IgD-negative memory B cell (primary cell): ENCODE measurements around the gene PARL. TPM values are rescaled to one million over a fixed set of nuclear protein-coding genes. Genes with fewer than 3 reads are reported as not detected.

Experiments used
- H3K27ac Mint-ChIP-seq, 3 donors: one replicate each; pipeline ENCODE4 v1.8.0; 2020 to 2022; ENCODE audit warnings: mild to moderate bottlenecking in 3 of 3, mixed read lengths in 3 of 3, moderate library complexity in 1 of 3
- H3K27me3 Mint-ChIP-seq: one replicate; pipeline ENCODE4 v1.8.0; 2021; ENCODE audit warnings: mixed read lengths
- H3K36me3 Mint-ChIP-seq: one replicate; pipeline ENCODE4 v1.8.0; 2020; ENCODE audit warnings: mild to moderate bottlenecking, mixed read lengths
- H3K4me1 Mint-ChIP-seq, 3 donors: one replicate each; pipeline ENCODE4 v1.8.0; 2020 to 2022; ENCODE audit warnings: mixed read lengths in 3 of 3, mild to moderate bottlenecking in 1 of 3
- H3K4me3 Mint-ChIP-seq, 4 donors: one replicate each; pipeline ENCODE4 v1.8.0; 2020 to 2022; ENCODE audit warnings: mild to moderate bottlenecking in 4 of 4, mixed read lengths in 4 of 4, moderate library complexity in 3 of 4
- H3K9me3 Mint-ChIP-seq, 3 donors: one replicate each; pipeline ENCODE4 v1.8.0; 2020 to 2021; ENCODE audit warnings: mixed read lengths in 3 of 3, mild to moderate bottlenecking in 1 of 3
- polyA plus RNA-seq: library from polyadenylated mRNA; unstranded; fragments of 300-500 nt; fragmentation: Illumina TruSeq; gene quantifications from one replicate; pipeline ENCODE4 v1.2.3, GENCODE V29; 2021

Gene PARL
- polyA plus RNA-seq = 95.3 TPM

GRCh38 chr3:183884427-183885296 lies at the start of gene PARL:
Gene PARL (minus strand): TSS chr3:183884880. CDS start chr3:183884846, 34 bp downstream.
- peaks cover 3% of the 10 kb centered on the region for H3K36me3 Mint-ChIP-seq
- H3K4me3 Mint-ChIP-seq = peak within 1 kb of the TSS; percentile 80 to 96 (median 95)
- H3K27ac Mint-ChIP-seq = peak within 1 kb of the TSS; percentile 4 to 93 (median 91)
- H3K4me1 Mint-ChIP-seq = peaks cover 22 to 30% (median 28%) of the 10 kb centered on the region in 3 donors
- peaks cover 6% of the 10 kb centered on the region for H3K27me3 Mint-ChIP-seq
- no peaks in the 10 kb centered on the region for H3K9me3 Mint-ChIP-seq

- no peak overlapping the region for H3K27ac Mint-ChIP-seq
- no peak overlapping the region for H3K4me3 Mint-ChIP-seq
Observed at GRCh38 chr3:183933160-183933559, 48.5 kb upstream of the PARL start.

GRCh38 chr3:183931881-183932280 lies 47.2 kb upstream of the PARL start:
- no peaks in the 10 kb centered on the region for H3K4me1 Mint-ChIP-seq
- H3K9me3 Mint-ChIP-seq = no peaks in the 10 kb centered on the region
- no peak overlapping the region for H3K27ac Mint-ChIP-seq
- H3K27me3 Mint-ChIP-seq = no peaks in the 10 kb centered on the region
- peaks cover 20% of the 10 kb centered on the region for H3K36me3 Mint-ChIP-seq
- H3K4me3 Mint-ChIP-seq = no peak overlapping the region

More at GRCh38 chr3:183933160-183933559, 48.5 kb upstream of the PARL start:
- peaks cover 16% of the 10 kb centered on the region for H3K36me3 Mint-ChIP-seq
- no peaks in the 10 kb centered on the region for H3K27me3 Mint-ChIP-seq
- peaks cover 0 to 1% (median 0%) of the 10 kb centered on the region in 3 donors for H3K4me1 Mint-ChIP-seq
- H3K9me3 Mint-ChIP-seq = no peaks in the 10 kb centered on the region

DNA sequence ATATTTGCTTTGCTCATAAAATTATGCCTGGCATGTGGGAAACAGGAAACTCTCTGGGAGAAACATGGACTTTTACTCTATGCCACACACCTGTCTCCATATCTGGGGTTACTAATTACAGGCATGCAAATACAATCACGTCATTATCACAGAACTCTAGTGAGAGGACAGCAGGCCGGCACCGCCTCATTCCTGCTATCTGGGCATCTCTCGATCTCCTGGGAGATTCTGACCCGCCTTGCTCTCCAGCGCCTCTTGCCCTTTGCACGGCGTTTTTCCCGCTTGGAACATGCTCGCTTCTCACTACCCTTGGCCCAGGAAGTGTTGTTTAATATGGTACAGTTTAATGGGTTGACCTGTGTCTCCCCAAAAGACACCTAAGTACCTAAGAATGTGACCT lies 45.4 kb upstream of the PARL start:
- Mint-ChIP-seq H3K27ac (no peak overlapping the region), H3K36me3 (peaks cover 19% of the 10 kb centered on the region), H3K27me3 (no peaks in the 10 kb centered on the region), H3K4me1 (no peaks in the 10 kb centered on the region), H3K9me3 (no peaks in the 10 kb centered on the region), H3K4me3 (no peak overlapping the region)

DNA sequence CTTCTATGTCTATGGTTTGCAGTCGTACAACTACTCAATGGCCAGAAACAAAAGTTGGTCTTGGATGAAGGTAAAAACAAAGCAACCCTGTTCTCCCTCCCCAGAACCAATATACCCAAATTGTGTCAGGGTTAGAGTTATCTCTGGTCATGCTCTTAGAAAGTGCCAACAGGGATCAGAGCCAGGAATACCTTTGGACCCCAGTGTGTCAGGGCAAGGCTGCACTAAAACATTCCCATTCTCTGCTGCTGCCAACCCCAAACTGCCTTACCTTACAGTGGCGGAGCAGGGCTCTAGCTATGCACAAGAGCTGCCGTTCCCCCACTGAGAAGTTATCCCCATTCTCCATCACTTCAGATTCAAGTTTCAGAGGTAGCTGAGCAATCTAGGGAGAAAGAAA lies 42.4 kb upstream of the PARL start:
- Mint-ChIP-seq H3K27ac (no peak overlapping the region), H3K36me3 (peaks cover 14% of the 10 kb centered on the region), H3K4me1 (no peaks in the 10 kb centered on the region), H3K9me3 (no peaks in the 10 kb centered on the region), H3K4me3 (no peak overlapping the region), H3K27me3 (no peaks in the 10 kb centered on the region)

- H3K9me3 Mint-ChIP-seq = no peaks in the 10 kb centered on the region
- H3K27ac Mint-ChIP-seq = no peak overlapping the region
- no peaks in the 10 kb centered on the region for H3K4me1 Mint-ChIP-seq
- no peak overlapping the region for H3K4me3 Mint-ChIP-seq
- H3K27me3 Mint-ChIP-seq = no peaks in the 10 kb centered on the region
- H3K36me3 Mint-ChIP-seq = peaks cover 10% of the 10 kb centered on the region
Observed at GRCh38 chr3:183924956-183925355, 40.3 kb upstream of the PARL start.

GRCh38 chr3:183924543-183924942 lies 39.9 kb upstream of the PARL start:
- no peak overlapping the region for H3K4me3 Mint-ChIP-seq
- no peak overlapping the region for H3K27ac Mint-ChIP-seq
- no peaks in the 10 kb centered on the region for H3K27me3 Mint-ChIP-seq
- peaks cover 10% of the 10 kb centered on the region for H3K36me3 Mint-ChIP-seq
- H3K4me1 Mint-ChIP-seq = no peaks in the 10 kb centered on the region
- no peaks in the 10 kb centered on the region for H3K9me3 Mint-ChIP-seq

- H3K4me3 Mint-ChIP-seq = no peak overlapping the region
- no peak overlapping the region for H3K27ac Mint-ChIP-seq
- no peaks in the 10 kb centered on the region for H3K27me3 Mint-ChIP-seq
- no peaks in the 10 kb centered on the region for H3K4me1 Mint-ChIP-seq
- H3K36me3 Mint-ChIP-seq = peaks cover 8% of the 10 kb centered on the region
- H3K9me3 Mint-ChIP-seq = no peaks in the 10 kb centered on the region
Observed at GRCh38 chr3:183922421-183922820, 37.7 kb upstream of the PARL start.

DNA sequence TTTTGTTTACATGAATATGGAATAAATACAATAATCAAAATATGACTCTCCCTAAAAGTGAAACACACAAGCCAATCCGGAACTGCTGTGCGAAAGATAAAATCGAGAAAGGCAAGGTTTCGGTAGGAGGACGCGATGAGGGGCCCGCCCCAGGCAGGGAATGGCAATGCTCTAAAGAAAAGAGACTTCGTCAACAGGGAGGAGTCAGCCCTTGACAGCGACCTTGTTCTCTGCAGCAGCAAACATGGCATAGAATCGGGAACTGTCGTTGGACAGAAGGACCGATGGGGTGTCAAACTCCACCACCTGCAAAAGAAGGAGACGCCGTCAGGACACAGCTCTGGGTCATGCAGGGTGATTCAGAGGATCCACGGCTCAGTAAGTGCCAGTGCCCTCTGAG lies 36.4 kb upstream of the PARL start:
- H3K9me3 Mint-ChIP-seq = no peaks in the 10 kb centered on the region
- no peak overlapping the region for H3K27ac Mint-ChIP-seq

GRCh38 chr3:183920416-183920815 lies 35.7 kb upstream of the PARL start:
- Mint-ChIP-seq H3K4me1 (no peaks in the 10 kb centered on the region), H3K4me3 (no peak overlapping the region), H3K9me3 (no peaks in the 10 kb centered on the region), H3K27me3 (no peaks in the 10 kb centered on the region), H3K36me3 (peaks cover 4% of the 10 kb centered on the region), H3K27ac (no peak overlapping the region)

More for the DNA sequence above, 36.4 kb upstream of the PARL start:
- Mint-ChIP-seq H3K36me3 (peaks cover 4% of the 10 kb centered on the region), H3K4me1 (no peaks in the 10 kb centered on the region), H3K27me3 (no peaks in the 10 kb centered on the region), H3K4me3 (no peak overlapping the region)

GRCh38 chr3:183918178-183918577 lies 33.5 kb upstream of the PARL start:
- H3K4me1 Mint-ChIP-seq = no peaks in the 10 kb centered on the region
- H3K27ac Mint-ChIP-seq = no peak overlapping the region
- no peaks in the 10 kb centered on the region for H3K27me3 Mint-ChIP-seq
- no peak overlapping the region for H3K4me3 Mint-ChIP-seq
- no peaks in the 10 kb centered on the region for H3K9me3 Mint-ChIP-seq
- peaks cover 1% of the 10 kb centered on the region for H3K36me3 Mint-ChIP-seq

DNA sequence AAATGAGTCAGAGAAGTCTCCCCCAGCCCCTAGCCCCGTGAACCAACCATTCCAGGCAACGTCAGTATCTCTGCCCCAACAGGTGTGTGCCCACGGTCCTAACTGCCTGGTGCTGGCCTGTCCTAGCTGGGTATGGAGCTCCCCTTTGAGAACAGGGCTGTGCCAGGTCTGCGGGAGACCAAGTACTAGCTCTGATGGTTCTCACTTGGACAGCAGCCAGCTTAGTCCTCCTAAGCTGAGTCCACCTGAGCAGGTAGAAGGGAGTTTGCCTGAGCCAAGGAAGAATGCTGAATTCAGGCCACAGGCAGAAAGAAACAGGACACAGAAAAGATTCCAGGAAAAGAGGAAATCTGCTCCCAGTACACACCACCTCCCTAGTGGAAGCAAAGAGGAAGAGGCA lies 33.1 kb upstream of the PARL start:
- Mint-ChIP-seq H3K9me3 (no peaks in the 10 kb centered on the region), H3K27me3 (no peaks in the 10 kb centered on the region), H3K36me3 (peaks cover 1% of the 10 kb centered on the region), H3K4me3 (no peak overlapping the region), H3K27ac (no peak overlapping the region), H3K4me1 (no peaks in the 10 kb centered on the region)

DNA sequence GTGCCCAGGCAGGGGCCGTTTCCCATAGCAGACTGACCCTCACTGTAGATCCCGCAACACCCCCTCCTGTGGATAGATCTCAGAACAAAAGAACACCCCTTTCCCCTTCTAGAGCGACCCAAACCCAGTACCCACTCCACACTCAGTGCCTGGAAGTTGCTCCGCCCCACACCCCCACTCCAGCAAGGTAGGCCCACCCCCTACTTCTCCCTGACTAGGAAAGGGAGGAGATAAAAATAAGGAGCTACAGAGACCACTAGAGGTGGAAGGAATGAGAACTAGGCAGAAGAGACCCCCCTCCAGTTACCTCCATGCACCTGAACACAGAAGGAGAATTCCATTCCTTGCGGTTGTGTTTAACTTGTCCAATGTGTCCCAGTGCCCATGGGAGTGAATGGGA lies 30.2 kb upstream of the PARL start:
- H3K36me3 Mint-ChIP-seq = no peaks in the 10 kb centered on the region
- no peaks in the 10 kb centered on the region for H3K9me3 Mint-ChIP-seq
- H3K4me1 Mint-ChIP-seq = no peaks in the 10 kb centered on the region
- no peaks in the 10 kb centered on the region for H3K27me3 Mint-ChIP-seq
- H3K27ac Mint-ChIP-seq = no peak overlapping the region
- no peak overlapping the region for H3K4me3 Mint-ChIP-seq

GRCh38 chr3:183913580-183913920 lies 28.9 kb upstream of the PARL start:
- Mint-ChIP-seq H3K4me3 (no peak overlapping the region), H3K4me1 (no peaks in the 10 kb centered on the region), H3K27me3 (no peaks in the 10 kb centered on the region), H3K36me3 (no peaks in the 10 kb centered on the region), H3K9me3 (no peaks in the 10 kb centered on the region), H3K27ac (no peak overlapping the region)

DNA sequence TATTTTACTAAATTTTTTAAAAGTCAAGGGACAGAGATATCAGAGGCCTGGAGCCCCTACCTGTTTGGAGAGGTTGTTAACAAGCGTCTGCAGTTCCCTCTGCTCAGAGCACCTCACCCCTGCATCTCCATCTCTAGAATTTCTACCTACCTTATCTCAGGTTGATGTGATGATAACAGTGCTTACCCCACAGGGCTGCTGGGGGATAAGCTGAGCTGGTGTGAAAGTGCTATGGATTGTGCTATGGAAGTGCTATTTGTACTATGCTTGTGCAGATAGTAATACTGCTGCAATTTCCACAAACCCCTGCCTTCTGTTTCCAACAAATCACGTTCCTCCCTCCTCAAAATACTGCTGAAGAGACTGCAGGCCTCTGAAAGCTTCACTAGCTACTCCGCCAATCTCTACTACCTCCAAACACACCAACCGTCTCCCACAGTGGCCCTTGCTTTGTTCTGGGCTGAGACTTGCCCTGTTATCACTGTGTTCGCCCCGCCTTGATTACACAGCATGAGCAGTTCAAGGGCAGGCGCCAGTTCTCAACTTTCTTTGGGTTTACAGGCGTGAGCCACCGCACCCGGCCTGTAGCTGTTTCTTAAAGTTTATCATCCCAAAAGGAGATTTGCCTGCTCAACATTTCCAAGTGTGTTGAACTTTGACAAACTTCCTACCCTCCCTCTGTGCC lies 28.4 kb upstream of the PARL start:
- H3K27ac Mint-ChIP-seq = no peak overlapping the region

More for the DNA sequence above, 28.4 kb upstream of the PARL start:
- Mint-ChIP-seq H3K4me1 (no peaks in the 10 kb centered on the region), H3K36me3 (no peaks in the 10 kb centered on the region), H3K4me3 (no peak overlapping the region), H3K9me3 (no peaks in the 10 kb centered on the region), H3K27me3 (no peaks in the 10 kb centered on the region)
